Left colon (tissue), 2 donors: Measurements from ENCODE around the gene COPE. TPM values are rescaled to one million over a fixed set of nuclear protein-coding genes. Genes with fewer than 3 reads are reported as not detected.

Experiments used
- total RNA-seq, 2 donors: library from RNA; stranded (reverse); fragmentation: NEBNext Ultra II Directional; extraction: Animal tissue kit (Norgen Biotek cat#: 25700); gene quantifications; one replicate each; pipeline ENCODE4 v1.2.1, GENCODE V29; 2021
- donor health status: DM: no; HTN: no; CAD: no.
- donor health status: DM: yes; HTN: yes; CAD: no.

Gene COPE
- total RNA-seq, 2 donors from 2014 or later = 186 to 200 TPM

Other genes starting within 250 kb of the COPE start
- gene CRTC1, start 235.7 kb downstream of the COPE start, total RNA-seq = 10 to 100 TPM; 10.2 TPM
- not detected for gene COMP, start 128.1 kb downstream of the COPE start, total RNA-seq
- 10 to 100 TPM; 67.6 to 81.8 TPM for gene UPF1, start 87.4 kb downstream of the COPE start, total RNA-seq
- under 1 TPM; 0.12 to 0.59 TPM for gene CERS1, start 23.2 kb downstream of the COPE start, total RNA-seq
- 10 to 100 TPM; 30.7 to 40.0 TPM for gene DDX49, start 328 bp upstream of the COPE start, total RNA-seq
- 1 to 10 TPM; 3.9 to 7.9 TPM for gene HOMER3, start 21.8 kb upstream of the COPE start, total RNA-seq
- 10 to 100 TPM; 51.7 to 61.7 TPM for gene SUGP2, start 114.1 kb upstream of the COPE start, total RNA-seq
- 10 to 100 TPM; 17.8 to 20.8 TPM for gene ARMC6, start 114.2 kb upstream of the COPE start, total RNA-seq
- gene SLC25A42, start 144.6 kb upstream of the COPE start, total RNA-seq = 1 to 10 TPM; 8.2 to 8.5 TPM
- 10 to 100 TPM; 16.8 to 18.9 TPM for gene TMEM161A, start 219.1 kb upstream of the COPE start, total RNA-seq